Esophagus muscularis mucosa (tissue), 3 donors: ENCODE data around the gene ACTR6.

Source experiments
- POLR2A ChIP-seq: fragments of 450-650 bp; IDR thresholded peaks from one replicate; pipeline ENCODE4 v1.6.1; 2017; ENCODE audit warnings: antibody characterized with exemption, moderate library complexity, mild to moderate bottlenecking, low read depth
- POLR2AphosphoS5 ChIP-seq, 2 donors: sonication (generic); formaldehyde crosslinking; IDR thresholded peaks; one replicate each; pipeline ENCODE4 v1.6.1; 2017; ENCODE audit warnings: antibody characterized with exemption in 2 of 2
- TF ChIP-seq, protein P1 (sequence below), 3 experiments: fragments of 200-600 bp in 2 of 3; fragments of 450-650 bp in 1 of 3; sonication (generic) in 2 of 3; IDR thresholded peaks; one replicate each; pipeline ENCODE4 v1.5.1; 2017 to 2019; ENCODE audit warnings: antibody characterized with exemption in 3 of 3, mild to moderate bottlenecking in 2 of 3, moderate library complexity in 1 of 3

DNA sequence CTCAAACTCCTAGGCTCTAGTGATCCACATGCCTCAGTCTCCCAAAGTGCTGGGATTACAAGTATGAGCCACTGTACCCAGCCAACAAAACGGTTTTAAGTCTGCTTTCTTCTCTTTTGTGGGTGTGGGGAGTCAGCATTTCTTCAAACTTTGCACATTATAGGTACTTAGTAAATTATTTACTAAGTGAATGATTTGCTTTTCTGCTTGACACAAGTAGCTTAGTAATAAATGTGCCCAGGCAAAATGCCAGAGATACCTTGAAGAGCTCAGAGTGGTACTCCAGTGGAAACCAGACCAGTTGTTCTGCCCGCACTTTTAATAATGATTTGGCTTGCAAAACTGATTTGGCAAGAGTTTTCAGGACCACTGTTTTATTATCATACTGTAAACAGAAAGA, 51.3 kb downstream of the ACTR6 start:
- TF ChIP-seq, protein P1, sequence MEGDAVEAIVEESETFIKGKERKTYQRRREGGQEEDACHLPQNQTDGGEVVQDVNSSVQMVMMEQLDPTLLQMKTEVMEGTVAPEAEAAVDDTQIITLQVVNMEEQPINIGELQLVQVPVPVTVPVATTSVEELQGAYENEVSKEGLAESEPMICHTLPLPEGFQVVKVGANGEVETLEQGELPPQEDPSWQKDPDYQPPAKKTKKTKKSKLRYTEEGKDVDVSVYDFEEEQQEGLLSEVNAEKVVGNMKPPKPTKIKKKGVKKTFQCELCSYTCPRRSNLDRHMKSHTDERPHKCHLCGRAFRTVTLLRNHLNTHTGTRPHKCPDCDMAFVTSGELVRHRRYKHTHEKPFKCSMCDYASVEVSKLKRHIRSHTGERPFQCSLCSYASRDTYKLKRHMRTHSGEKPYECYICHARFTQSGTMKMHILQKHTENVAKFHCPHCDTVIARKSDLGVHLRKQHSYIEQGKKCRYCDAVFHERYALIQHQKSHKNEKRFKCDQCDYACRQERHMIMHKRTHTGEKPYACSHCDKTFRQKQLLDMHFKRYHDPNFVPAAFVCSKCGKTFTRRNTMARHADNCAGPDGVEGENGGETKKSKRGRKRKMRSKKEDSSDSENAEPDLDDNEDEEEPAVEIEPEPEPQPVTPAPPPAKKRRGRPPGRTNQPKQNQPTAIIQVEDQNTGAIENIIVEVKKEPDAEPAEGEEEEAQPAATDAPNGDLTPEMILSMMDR (IDR thresholded peaks at IDR 0.05): no peak
- TF ChIP-seq POLR2AphosphoS5 (IDR thresholded peaks at IDR 0.05): no peak
- no peak for TF ChIP-seq POLR2A
